Vagina (tissue), 2 donors: ENCODE measurements around the gene ARID1B.

Experiments
- CTCF ChIP-seq, 3 experiments: fragments of 450-650 bp in 2 of 3; fragments of 200-600 bp in 1 of 3; sonication (generic) in 1 of 3; IDR thresholded peaks; one replicate each; pipeline ENCODE4 v1.5.1; 2017 to 2019; ENCODE audit warnings: antibody characterized with exemption in 3 of 3, mild to moderate bottlenecking in 2 of 3, moderate library complexity in 2 of 3
- POLR2A ChIP-seq, 2 donors: fragments of 450-650 bp; IDR thresholded peaks; one replicate each; pipeline ENCODE4 v1.6.1; 2017; ENCODE audit warnings: antibody characterized with exemption in 2 of 2, mild to moderate bottlenecking in 2 of 2, moderate library complexity in 2 of 2
- POLR2AphosphoS5 ChIP-seq, 2 donors: sonication (generic); formaldehyde crosslinking; IDR thresholded peaks; one replicate each; pipeline ENCODE4 v1.9.0; 2017; ENCODE audit warnings: antibody characterized with exemption in 2 of 2, mild to moderate bottlenecking in 2 of 2, low read depth in 1 of 2; ENCODE audit not compliant: insufficient read depth in 1 of 2

DNA sequence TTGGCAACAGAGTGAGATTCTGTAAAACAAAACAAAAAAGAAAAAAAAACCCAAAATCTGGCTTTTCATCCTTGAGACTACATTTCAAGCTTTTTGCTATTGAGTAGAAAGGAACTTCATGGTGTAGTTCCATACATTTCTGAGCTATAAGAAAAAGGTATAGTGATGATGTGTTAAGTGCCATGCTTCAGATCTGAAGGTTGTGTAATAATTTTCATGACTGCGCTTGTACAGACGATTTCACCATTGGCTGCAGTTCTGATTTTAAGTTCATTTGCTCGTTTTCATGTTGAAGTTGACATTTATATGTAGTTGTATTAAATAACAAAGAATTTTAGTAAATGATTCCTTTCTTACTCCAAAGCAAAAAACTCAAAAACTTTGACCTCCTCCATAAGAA, 247.6 kb downstream of the ARID1B start:
- no peak for TF ChIP-seq CTCF (IDR thresholded peaks at IDR 0.05)
- TF ChIP-seq POLR2AphosphoS5 (IDR thresholded peaks at IDR 0.05; ENCODE audit: insufficient read depth in 1 of 2, low read depth in 1 of 2): no peak
- no peak for TF ChIP-seq POLR2A (IDR thresholded peaks at IDR 0.05)
